ENCODE measurements around the gene RASA3.

RASA3 gene

GRCh38 chr13:113935001-113935844, 197.2 kb downstream of the RASA3 start:
- no peaks in the 10 kb centered on the region for H3K27me3 ChIP-seq (ENCODE audit: insufficient read depth, poor library complexity, severe bottlenecking)
- no peak for ATAC-seq (ENCODE audit: low read depth)
- peak; percentile 37 for DNase-seq (ENCODE audit: low spot score)
- no peaks in the 10 kb centered on the region for H3K36me3 ChIP-seq (ENCODE audit: low read depth)
- TF ChIP-seq, protein P1, sequence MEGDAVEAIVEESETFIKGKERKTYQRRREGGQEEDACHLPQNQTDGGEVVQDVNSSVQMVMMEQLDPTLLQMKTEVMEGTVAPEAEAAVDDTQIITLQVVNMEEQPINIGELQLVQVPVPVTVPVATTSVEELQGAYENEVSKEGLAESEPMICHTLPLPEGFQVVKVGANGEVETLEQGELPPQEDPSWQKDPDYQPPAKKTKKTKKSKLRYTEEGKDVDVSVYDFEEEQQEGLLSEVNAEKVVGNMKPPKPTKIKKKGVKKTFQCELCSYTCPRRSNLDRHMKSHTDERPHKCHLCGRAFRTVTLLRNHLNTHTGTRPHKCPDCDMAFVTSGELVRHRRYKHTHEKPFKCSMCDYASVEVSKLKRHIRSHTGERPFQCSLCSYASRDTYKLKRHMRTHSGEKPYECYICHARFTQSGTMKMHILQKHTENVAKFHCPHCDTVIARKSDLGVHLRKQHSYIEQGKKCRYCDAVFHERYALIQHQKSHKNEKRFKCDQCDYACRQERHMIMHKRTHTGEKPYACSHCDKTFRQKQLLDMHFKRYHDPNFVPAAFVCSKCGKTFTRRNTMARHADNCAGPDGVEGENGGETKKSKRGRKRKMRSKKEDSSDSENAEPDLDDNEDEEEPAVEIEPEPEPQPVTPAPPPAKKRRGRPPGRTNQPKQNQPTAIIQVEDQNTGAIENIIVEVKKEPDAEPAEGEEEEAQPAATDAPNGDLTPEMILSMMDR (IDR thresholded peaks at IDR 0.05; ENCODE audit: poor library complexity, severe bottlenecking), result no peak
- no peak overlapping the region for H3K27ac ChIP-seq (ENCODE audit: poor library complexity, severe bottlenecking)
- no peaks in the 10 kb centered on the region for H3K9me3 ChIP-seq (ENCODE audit: severe bottlenecking)
- no peaks in the 10 kb centered on the region for H3K4me1 ChIP-seq (ENCODE audit: insufficient read depth, poor library complexity, severe bottlenecking)
- H3K4me3 ChIP-seq (ENCODE audit: severe bottlenecking), result no peak overlapping the region

- Histone ChIP-seq H3K27ac (ENCODE audit: poor library complexity, severe bottlenecking) (no peak overlapping the region), H3K27me3 (ENCODE audit: insufficient read depth, poor library complexity, severe bottlenecking) (no peaks in the 10 kb centered on the region), H3K4me3 (ENCODE audit: severe bottlenecking) (no peak overlapping the region), H3K36me3 (ENCODE audit: low read depth) (no peaks in the 10 kb centered on the region), H3K4me1 (ENCODE audit: insufficient read depth, poor library complexity, severe bottlenecking) (no peaks in the 10 kb centered on the region), H3K9me3 (ENCODE audit: severe bottlenecking) (no peaks in the 10 kb centered on the region)
- TF ChIP-seq, protein P1 (IDR thresholded peaks at IDR 0.05; ENCODE audit: poor library complexity, severe bottlenecking), result no peak
- DNase-seq (ENCODE audit: low spot score) (peak; percentile 27), ATAC-seq (ENCODE audit: low read depth) (no peak)
Measured at GRCh38 chr13:113934576-113934975, 197.8 kb downstream of the RASA3 start.

DNA sequence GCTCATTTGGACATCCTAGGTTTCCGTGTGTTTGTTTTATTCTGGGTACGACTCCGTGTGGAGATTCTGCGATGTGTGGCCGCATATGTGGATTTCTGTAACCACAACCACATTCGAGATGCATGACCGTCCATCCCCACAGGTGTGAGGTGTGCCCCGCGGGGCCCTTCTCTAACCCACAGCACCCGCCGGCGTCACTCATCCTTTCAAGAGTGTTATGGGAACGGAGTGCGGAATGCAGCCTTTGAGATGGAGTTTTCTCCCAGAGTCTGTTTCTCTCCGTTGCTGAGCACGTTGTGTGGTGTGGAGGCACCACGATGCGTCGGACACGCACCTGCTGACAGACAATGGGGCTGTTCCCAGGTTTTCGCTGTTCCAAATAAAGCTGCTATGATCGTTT, 198.5 kb downstream of the RASA3 start:
- TF ChIP-seq, protein P1 (IDR thresholded peaks at IDR 0.05; ENCODE audit: poor library complexity, severe bottlenecking), result no peak
- H3K36me3 ChIP-seq (ENCODE audit: low read depth), result no peaks in the 10 kb centered on the region
- no peaks in the 10 kb centered on the region for H3K27me3 ChIP-seq (ENCODE audit: insufficient read depth, poor library complexity, severe bottlenecking)
- H3K4me3 ChIP-seq (ENCODE audit: severe bottlenecking), result no peak overlapping the region
- no peak overlapping the region for H3K27ac ChIP-seq (ENCODE audit: poor library complexity, severe bottlenecking)
- ATAC-seq (ENCODE audit: low read depth) (no peak), DNase-seq (ENCODE audit: low spot score) (peak; percentile 38)
- no peaks in the 10 kb centered on the region for H3K4me1 ChIP-seq (ENCODE audit: insufficient read depth, poor library complexity, severe bottlenecking)
- H3K9me3 ChIP-seq (ENCODE audit: severe bottlenecking), result no peaks in the 10 kb centered on the region

GRCh38 chr13:113931841-113932459, 200.5 kb downstream of the RASA3 start:
- H3K4me1 ChIP-seq (ENCODE audit: insufficient read depth, poor library complexity, severe bottlenecking), result no peaks in the 10 kb centered on the region
- DNase-seq (ENCODE audit: low spot score) (peak; percentile 9), ATAC-seq (ENCODE audit: low read depth) (no peak)
- no peak overlapping the region for H3K4me3 ChIP-seq (ENCODE audit: severe bottlenecking)
- H3K36me3 ChIP-seq (ENCODE audit: low read depth), result no peaks in the 10 kb centered on the region
- no peak overlapping the region for H3K27ac ChIP-seq (ENCODE audit: poor library complexity, severe bottlenecking)
- no peaks in the 10 kb centered on the region for H3K27me3 ChIP-seq (ENCODE audit: insufficient read depth, poor library complexity, severe bottlenecking)
- no peaks in the 10 kb centered on the region for H3K9me3 ChIP-seq (ENCODE audit: severe bottlenecking)
- TF ChIP-seq, protein P1 (IDR thresholded peaks at IDR 0.05; ENCODE audit: poor library complexity, severe bottlenecking), result no peak

Data from RWPE2 (cell line).